ENCODE data around the gene APOBEC2.

Gene APOBEC2

DNA sequence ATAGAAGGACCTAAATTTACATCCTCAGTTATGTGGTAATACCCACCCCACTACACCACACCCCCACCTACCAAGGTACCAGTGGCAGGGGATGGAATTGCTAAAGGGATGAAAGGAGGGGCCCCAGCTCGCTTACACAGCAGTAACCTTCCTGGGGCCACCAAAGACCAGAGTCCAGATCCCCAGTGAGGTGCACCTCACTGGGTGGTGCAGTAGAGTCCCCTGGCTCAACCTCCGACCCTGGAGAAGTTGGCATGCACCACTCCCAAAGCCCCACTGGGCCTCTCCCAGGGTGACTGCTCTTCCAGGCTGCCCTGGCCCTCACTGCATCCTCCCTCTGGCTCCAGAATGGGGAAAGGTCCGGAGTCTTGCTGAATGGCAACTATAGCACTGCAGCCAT lies 14.8 kb upstream of the APOBEC2 start:
- DNase-seq (ENCODE audit: low read depth): no peak

GRCh38 chr6:41039060-41039998 lies 13.7 kb upstream of the APOBEC2 start, which contains the start of gene UNC5CL:
TSS of gene UNC5CL (minus strand) at chr6:41039221. CDS start at chr6:41035074, 4,147 bp downstream.
- no peak for DNase-seq (ENCODE audit: low read depth)

GRCh38 chr6:41040101-41040939 lies 12.7 kb upstream of the APOBEC2 start:
- no peak for DNase-seq (ENCODE audit: low read depth)

DNA sequence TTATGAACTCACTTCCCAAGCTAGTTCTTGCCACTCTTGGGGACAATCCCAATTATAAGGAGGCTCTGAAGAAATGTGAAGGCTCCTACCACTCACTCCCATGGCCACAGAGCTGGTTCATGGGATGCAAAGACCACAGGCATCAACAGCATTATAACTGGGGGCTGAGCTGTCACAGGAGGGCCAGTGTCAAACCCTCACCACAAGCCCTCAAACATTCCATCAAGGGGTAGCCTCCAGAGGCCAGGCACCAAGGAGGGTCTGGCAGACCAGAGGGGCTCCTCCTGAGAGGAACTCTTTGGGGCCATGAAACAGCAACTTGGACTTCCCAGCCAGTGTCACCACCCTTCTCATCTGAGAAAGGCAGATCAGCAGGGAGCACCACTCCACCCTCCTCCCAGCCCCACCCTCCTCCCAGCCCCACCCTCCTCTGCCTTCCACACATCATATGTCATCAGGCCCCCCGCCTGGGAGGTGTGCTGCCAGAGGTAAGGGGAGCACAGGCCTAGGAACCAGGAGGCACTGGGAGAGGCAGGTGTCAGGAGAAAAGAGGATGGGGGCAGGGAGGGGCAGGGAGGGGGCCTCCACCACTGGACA lies 12.0 kb upstream of the APOBEC2 start:
- DNase-seq (ENCODE audit: low read depth): no peak

GRCh38 chr6:41042226-41043055 lies 10.6 kb upstream of the APOBEC2 start, which contains the start of gene TSPO2:
TSS of gene TSPO2 (plus strand) at chr6:41042467. CDS start at chr6:41042986, 519 bp downstream.
- no peak for DNase-seq (ENCODE audit: low read depth)

GRCh38 chr6:41043151-41043550 lies 9.9 kb upstream of the APOBEC2 start:
- DNase-seq (ENCODE audit: low read depth): no peak

DNA sequence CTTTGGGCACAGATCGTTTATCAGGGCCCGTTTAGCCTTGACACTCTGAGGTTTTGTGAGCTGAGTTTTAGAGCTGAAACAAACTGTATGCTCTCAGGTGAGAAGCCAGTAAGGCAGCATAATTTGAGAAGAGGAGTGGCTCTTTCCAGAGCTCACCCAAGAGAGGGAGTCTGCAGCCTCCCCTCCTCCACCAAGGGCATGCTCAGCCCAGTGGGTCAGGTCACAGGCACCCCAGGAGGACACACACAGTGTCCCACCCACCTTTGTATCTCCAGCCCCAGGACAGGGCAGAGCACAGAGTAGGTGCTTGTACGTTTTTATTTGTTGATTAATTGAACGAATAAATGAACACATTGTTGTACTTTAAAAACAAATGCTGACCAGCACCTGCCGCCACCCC lies 7.3 kb upstream of the APOBEC2 start:
- DNase-seq (ENCODE audit: low read depth): no peak

GRCh38 chr6:41046084-41046483 lies 6.9 kb upstream of the APOBEC2 start:
- DNase-seq (ENCODE audit: low read depth): no peak

DNA sequence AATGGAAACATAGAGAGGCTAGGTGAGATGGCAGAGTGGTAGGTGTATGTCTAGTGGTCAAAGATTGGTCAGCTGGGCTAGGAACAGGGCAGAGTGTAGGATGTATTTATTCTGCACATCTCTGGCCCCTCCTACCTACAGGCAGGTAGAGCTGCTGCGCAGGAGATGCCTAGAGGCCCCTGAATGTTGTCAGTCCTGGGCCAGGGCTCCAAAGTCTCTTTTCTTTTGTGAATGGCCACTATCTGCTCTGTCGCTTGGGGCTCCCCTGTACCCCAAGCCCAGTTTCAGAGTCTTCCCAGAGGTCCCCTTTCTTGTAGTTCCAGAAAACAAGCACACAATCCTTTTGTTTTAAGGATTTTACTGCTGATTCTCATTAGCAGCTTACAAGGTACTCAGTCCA lies 5.7 kb upstream of the APOBEC2 start:
- DNase-seq (ENCODE audit: low read depth): no peak

DNA sequence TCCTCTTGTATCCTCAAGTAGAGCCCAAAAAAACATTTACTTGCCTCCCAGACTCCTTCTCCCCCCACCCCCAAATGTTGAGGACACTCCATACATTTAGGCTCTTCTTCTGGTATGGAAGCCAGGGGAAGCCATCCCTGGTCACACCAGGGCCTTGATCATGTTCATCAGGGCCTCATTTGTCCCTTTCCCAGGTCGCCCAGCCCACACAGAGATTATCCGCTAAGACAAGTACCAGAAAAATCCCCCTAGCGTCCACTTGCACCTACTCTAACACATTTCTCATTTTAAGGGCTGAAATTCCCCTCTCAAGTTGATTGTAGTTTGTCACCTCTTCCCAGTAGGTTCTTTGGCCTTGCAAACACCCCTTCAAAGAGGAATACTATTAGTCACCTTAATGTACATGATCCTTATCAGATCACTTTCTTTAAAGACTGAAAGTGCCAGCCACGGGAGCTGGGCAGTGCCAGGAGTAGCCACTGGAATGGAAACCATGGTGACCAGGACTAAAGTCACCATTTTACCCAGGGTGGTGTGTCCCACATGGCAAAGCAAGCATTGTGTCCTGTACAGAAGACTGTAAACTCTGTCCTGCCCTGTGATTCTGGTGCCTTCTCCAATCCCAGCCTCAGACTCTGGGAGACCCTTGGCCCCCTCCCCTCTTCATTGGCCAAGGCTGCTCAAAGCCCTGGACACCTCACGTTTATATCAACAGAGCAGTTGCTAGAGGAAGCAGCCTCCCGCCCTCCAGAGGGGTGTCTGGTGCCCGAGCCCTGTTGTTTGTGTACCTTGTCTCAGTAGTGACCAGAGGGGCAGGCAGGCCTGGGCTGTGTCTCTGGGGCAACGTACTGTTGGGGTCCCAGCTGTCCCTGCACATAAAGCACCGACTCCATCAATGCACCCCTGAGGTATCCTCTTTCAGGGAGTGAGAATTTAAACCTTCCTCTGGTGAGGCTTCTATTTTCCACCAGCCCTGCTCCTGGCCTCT lies 5.0 kb upstream of the APOBEC2 start:
- no peak for DNase-seq (ENCODE audit: low read depth)

GRCh38 chr6:41049521-41049920 lies 3.5 kb upstream of the APOBEC2 start:
- DNase-seq (ENCODE audit: low read depth): no peak

GRCh38 chr6:41049955-41050354 lies 3.0 kb upstream of the APOBEC2 start:
- DNase-seq (ENCODE audit: low read depth): no peak

DNA sequence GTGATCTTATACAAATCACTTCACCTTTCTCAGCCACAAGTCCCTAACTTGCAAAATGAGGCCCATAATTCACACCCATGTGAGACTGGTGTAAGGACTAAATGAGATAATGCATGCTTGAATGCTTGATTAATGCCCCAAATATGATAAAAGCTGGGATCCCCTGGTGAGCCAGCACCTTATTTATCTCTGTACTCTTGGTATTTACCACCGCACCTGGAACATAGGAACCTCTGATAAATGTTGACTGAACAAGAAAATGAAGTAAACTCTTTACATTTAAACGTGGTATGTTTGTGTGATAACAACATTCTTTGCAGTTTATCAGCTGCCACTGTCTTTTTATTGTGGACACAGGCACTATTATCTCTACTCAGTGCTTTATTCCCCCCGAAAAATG lies 2.5 kb upstream of the APOBEC2 start:
- no peak for DNase-seq (ENCODE audit: low read depth)

GRCh38 chr6:41051873-41052272 lies 1.1 kb upstream of the APOBEC2 start:
- no peak for DNase-seq (ENCODE audit: low read depth)

GRCh38 chr6:41054511-41054910 lies 1.5 kb downstream of the APOBEC2 start:
- DNase-seq (ENCODE audit: low read depth): no peak

- no peak for DNase-seq (ENCODE audit: low read depth)
These were observed 2.1 kb downstream of the APOBEC2 start for GRCh38 chr6:41055149-41055548.

- DNase-seq (ENCODE audit: low read depth): no peak
These were observed 3.9 kb downstream of the APOBEC2 start for GRCh38 chr6:41056768-41057490.

DNA sequence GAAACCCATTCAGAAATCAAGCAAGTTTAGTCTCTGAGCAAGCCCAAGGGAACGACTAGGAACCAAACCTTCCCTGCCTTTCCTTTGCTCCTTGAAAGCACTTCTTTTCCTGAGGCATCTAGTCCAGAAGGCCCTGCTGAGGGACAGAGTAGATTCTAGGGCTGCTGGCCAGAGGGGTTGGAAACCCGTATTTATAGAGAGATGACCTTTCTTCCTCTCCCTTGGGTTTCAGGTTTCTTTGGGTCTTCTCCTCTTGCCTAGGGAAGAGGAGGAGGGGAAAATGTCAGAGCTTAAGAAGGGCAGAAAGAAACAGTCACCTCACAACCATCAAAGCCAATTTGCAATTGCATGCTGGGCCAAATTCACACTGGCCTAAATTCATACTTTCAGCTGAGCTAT lies 5.8 kb downstream of the APOBEC2 start:
- no peak for DNase-seq (ENCODE audit: low read depth)

GRCh38 chr6:41059556-41059955 lies 6.6 kb downstream of the APOBEC2 start:
- DNase-seq (ENCODE audit: low read depth): no peak

All from HS-27A (cell line).